BJ (cell line): ENCODE measurements around the gene LYRM4. TPM values are rescaled to one million over a fixed set of nuclear protein-coding genes. Genes with fewer than 3 reads are reported as not detected.
A peak's percentile ranks its signal among the peaks of the same experiment; 100 is the strongest.

Experiments
- CTCF ChIA-PET: fragments of 350-600 bp; formaldehyde crosslinking; extraction: SDS; loops from one replicate; lab custom pipeline; 2021; ENCODE audit warnings: antibody characterized with exemption, inconsistent platforms; lab: Yijun Ruan, JAX
- POLR2A ChIA-PET: fragments of 300-600 bp; sonication (Branson Sonifier 250); formaldehyde crosslinking; extraction: SDS; loops from one replicate; lab custom pipeline; 2021; ENCODE audit warnings: antibody characterized with exemption; lab: Charles Lee
- DNase-seq: peaks from one replicate; pipeline ENCODE4 v3.0.0-alpha.2; 2011; ENCODE audit warnings: low read depth
- H3K27me3 ChIP-seq: 2 replicates; pipeline ENCODE4 v1.6.0; 2011; ENCODE audit warnings: low read length; ENCODE audit not compliant: control insufficient read depth, insufficient read depth
- H3K36me3 ChIP-seq: 2 replicates; pipeline ENCODE4 v1.5.1; 2011; ENCODE audit warnings: low read length; ENCODE audit not compliant: control insufficient read depth, insufficient read depth
- H3K4me3 ChIP-seq: 2 replicates; pipeline ENCODE4 v1.5.1; 2011; ENCODE audit warnings: low read depth, mild to moderate bottlenecking, control low read depth, low read length
- polyA plus RNA-seq: library from polyadenylated mRNA; depleted of rRNA; stranded (reverse); fragments of >200 nt; gene quantifications from 2 replicates; pipeline ENCODE4 v1.2.3, GENCODE V29; 2011
- TF ChIP-seq, protein P1 (sequence below): IDR thresholded peaks from 2 replicates; pipeline ENCODE4 v1.5.1; 2011; ENCODE audit warnings: low read depth, mild to moderate bottlenecking, control low read depth, inconsistent platforms, low read length, moderate library complexity; ENCODE audit not compliant: insufficient read depth

LYRM4 gene
- polyA plus RNA-seq, 1 experiment: 29.0 TPM

DNA sequence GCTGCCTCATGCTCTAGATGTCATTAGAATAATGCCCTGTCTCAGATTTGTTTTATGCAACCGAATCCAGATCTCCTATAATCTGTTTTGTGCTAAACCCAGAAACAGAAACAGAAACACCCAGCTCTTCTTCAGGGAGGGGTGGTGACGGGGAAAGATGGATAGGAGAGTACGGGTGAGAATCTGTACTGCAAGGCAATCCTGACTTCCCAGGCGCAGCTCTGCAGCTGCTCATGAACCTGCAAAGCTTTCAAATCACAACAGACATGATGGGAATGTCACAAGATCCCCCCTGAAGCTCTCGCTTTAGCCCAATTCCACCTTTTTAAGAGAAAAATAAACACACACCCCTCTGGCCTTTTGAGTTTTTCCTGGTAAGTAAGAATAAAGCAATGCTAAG lies 104.1 kb downstream of the LYRM4 start:
- POLR2A ChIA-PET: no interaction called here
- CTCF ChIA-PET: interaction anchor here (0.7 to 2.4 kb wide), 3 partner anchors 13 to 1390 kb away, joined by 3 to 15 read pairs (median 3); no protein-coding TSS in a partner anchor
- H3K36me3 ChIP-seq: no peaks in the 10 kb centered on the region
- no peak for DNase-seq
- no peak overlapping the region for H3K4me3 ChIP-seq
- H3K27me3 ChIP-seq: no peaks in the 10 kb centered on the region
- TF ChIP-seq, protein P1, sequence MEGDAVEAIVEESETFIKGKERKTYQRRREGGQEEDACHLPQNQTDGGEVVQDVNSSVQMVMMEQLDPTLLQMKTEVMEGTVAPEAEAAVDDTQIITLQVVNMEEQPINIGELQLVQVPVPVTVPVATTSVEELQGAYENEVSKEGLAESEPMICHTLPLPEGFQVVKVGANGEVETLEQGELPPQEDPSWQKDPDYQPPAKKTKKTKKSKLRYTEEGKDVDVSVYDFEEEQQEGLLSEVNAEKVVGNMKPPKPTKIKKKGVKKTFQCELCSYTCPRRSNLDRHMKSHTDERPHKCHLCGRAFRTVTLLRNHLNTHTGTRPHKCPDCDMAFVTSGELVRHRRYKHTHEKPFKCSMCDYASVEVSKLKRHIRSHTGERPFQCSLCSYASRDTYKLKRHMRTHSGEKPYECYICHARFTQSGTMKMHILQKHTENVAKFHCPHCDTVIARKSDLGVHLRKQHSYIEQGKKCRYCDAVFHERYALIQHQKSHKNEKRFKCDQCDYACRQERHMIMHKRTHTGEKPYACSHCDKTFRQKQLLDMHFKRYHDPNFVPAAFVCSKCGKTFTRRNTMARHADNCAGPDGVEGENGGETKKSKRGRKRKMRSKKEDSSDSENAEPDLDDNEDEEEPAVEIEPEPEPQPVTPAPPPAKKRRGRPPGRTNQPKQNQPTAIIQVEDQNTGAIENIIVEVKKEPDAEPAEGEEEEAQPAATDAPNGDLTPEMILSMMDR: no peak

DNA sequence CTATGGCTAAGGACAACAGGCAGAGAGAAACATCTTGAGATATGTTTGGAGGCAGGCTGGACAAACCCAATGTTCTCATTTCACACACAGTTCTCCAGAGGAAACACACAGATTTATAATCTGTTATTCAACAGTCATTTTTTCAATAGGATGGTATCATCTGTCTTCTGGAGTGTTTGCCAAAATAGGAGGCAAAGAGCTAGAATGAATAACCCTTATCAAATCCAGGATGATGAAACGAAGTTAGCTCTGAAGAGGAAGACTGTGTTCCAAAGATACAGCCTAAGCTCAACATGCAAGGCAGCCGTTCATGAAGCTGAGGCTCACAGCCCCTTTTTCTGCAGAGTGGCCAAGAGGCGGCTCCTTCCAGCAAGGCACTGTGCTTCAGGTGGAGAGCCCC lies 104.8 kb downstream of the LYRM4 start:
- CTCF ChIA-PET: interaction anchor here (0.9 to 2.4 kb wide), 2 partner anchors 12 to 1391 kb away, joined by 3 to 15 read pairs; no protein-coding TSS in a partner anchor
- DNase-seq: no peak
- Histone ChIP-seq H3K27me3 (no peaks in the 10 kb centered on the region), H3K4me3 (no peak overlapping the region), H3K36me3 (no peaks in the 10 kb centered on the region)
- POLR2A ChIA-PET: no interaction called here
- TF ChIP-seq, protein P1: no peak

DNA sequence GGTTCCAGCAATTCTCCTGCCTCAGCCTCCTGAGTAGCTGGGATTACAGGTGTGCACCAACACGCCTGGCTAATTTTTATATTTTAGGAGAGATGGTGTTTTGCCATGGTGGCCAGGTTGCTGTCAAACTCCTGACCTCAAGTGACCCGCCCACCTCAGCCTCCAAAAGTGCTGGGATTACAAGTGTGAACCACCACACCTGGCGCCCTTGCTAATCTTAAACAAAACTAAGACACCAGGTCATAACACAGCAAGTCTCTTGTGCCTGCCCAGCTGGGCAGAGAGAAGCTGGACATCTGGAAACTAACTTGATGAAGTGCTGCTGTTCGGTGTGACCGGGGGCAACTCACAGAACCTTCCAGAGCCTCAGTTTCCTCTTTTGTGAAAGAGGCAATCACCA lies 107.6 kb downstream of the LYRM4 start:
- Histone ChIP-seq H3K4me3 (no peak overlapping the region), H3K27me3 (no peaks in the 10 kb centered on the region), H3K36me3 (no peaks in the 10 kb centered on the region)
- POLR2A ChIA-PET: no interaction called here
- TF ChIP-seq, protein P1: no peak
- no peak for DNase-seq
- CTCF ChIA-PET: interaction anchor here (2.5 kb wide), 1 partner anchor 10 kb away, joined by 16 read pairs; no protein-coding TSS in a partner anchor

DNA sequence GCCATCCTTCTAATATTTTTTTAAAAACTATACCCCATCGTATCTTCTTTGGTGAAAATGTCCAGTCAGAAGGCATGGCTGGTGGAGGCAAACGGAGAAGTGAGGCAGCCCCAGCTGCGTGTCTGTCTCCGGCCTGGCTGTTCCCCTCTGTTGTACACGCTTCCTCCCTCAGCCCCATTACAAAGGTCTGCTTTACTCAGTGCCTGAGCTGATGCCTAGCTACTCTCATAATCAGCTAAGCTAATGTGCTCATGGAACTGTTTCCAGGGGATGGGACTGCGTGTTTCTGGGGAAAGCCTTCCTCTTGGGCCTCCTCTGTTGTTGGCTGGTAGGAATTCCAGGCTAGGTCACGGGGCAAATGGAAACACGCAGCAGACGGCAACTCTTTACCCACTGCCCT lies 108.3 kb downstream of the LYRM4 start:
- H3K4me3 ChIP-seq: no peak overlapping the region
- ChIA-PET CTCF (interaction anchor here (1.1 to 2.5 kb wide), 3 partner anchors 9 to 227 kb away, joined by 3 to 16 read pairs (median 3); no protein-coding TSS in a partner anchor), POLR2A (no interaction called here)
- no peaks in the 10 kb centered on the region for H3K36me3 ChIP-seq
- no peak for DNase-seq
- H3K27me3 ChIP-seq: no peaks in the 10 kb centered on the region
- TF ChIP-seq, protein P1: no peak

DNA sequence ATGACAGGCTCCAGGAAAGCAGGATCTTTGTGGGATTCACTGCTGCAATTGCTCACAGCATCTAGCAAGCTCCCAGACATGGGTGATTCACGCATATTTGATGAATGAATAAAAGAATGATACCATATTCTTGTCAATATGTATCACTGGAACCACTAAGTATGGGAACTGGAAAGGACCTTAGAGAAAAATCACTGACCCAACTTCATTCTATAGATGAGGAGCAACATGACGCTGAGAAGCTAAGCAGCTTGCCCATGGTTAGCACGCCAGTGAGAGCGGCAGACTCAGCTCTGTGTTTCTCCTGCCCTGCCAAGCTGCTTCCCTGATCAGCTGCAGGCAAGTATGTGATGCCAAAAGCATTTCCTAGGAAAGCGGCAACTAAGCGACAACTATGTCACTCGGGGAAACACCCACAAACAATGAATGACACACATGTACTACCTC lies 108.8 kb downstream of the LYRM4 start:
- no peak overlapping the region for H3K4me3 ChIP-seq
- H3K27me3 ChIP-seq: no peaks in the 10 kb centered on the region
- TF ChIP-seq, protein P1: no peak
- DNase-seq: peak; percentile 39
- H3K36me3 ChIP-seq: no peaks in the 10 kb centered on the region
- CTCF ChIA-PET: interaction anchor here (1.1 to 2.5 kb wide), 3 partner anchors 8 to 227 kb away, joined by 3 to 16 read pairs (median 3); no protein-coding TSS in a partner anchor
- POLR2A ChIA-PET: no interaction called here
